SU-DHL-6 (cell line): Measurements from ENCODE around the gene OXER1.
A peak's percentile ranks its signal among the peaks of the same experiment; 100 is the strongest.

Experiments
- H2AFZ ChIP-seq: fragments of 200-600 bp; sonication (generic); 2 replicates; pipeline ENCODE4 v1.6.1; 2014; ENCODE audit warnings: low read depth, mild to moderate bottlenecking, moderate library complexity, mixed read lengths, antibody characterized with exemption, low read length; ENCODE audit not compliant: severe bottlenecking
- H3F3A ChIP-seq: fragments of 200-600 bp; shearing (Covaris generic); 2 replicates; pipeline ENCODE4 v1.6.0; 2016; ENCODE audit warnings: antibody characterized with exemption, mild to moderate bottlenecking; ENCODE audit not compliant: insufficient read depth
- H3K27ac ChIP-seq: fragments of 200-600 bp; sonication (generic); 2 replicates; pipeline ENCODE4 v1.5.1; 2016; ENCODE audit warnings: low read depth, mild to moderate bottlenecking, low read length, moderate library complexity, mixed read lengths
- H3K27me3 ChIP-seq: fragments of 200-600 bp; sonication (generic), shearing (Covaris generic); 2 replicates; pipeline ENCODE4 v1.6.0; 2014; ENCODE audit warnings: mild to moderate bottlenecking, low read length
- H3K36me3 ChIP-seq: fragments of 200-600 bp; sonication (generic); 2 replicates; pipeline ENCODE4 v1.6.1; 2014; ENCODE audit warnings: mild to moderate bottlenecking, low read length, mixed read lengths
- H3K4me2 ChIP-seq: fragments of 300-600, 200-600 bp; shearing (Covaris generic), sonication (generic); 2 replicates; pipeline ENCODE4 v1.6.0; 2014; ENCODE audit warnings: low read length, low read depth, mild to moderate bottlenecking; ENCODE audit not compliant: poor library complexity, severe bottlenecking
- H3K4me3 ChIP-seq: fragments of 200-600 bp; sonication (generic); 2 replicates; pipeline ENCODE4 v1.5.1; 2014; ENCODE audit warnings: antibody characterized with exemption, low read length, mild to moderate bottlenecking, mixed read lengths; ENCODE audit not compliant: insufficient read depth, poor library complexity, severe bottlenecking
- H3K79me2 ChIP-seq: fragments of 200-600 bp; sonication (generic); 2 replicates; pipeline ENCODE4 v1.6.1; 2014; ENCODE audit warnings: mild to moderate bottlenecking, low read length, moderate library complexity; ENCODE audit not compliant: insufficient read depth
- H3K9ac ChIP-seq: fragments of 200-600 bp; sonication (generic); 2 replicates; pipeline ENCODE4 v1.7.0; 2014; ENCODE audit warnings: mild to moderate bottlenecking, low read length
- H3K9me2 ChIP-seq: fragments of 200-600 bp; sonication (generic); replicated peaks from 2 replicates; pipeline ENCODE4 v1.6.1; 2014; ENCODE audit warnings: low read length; ENCODE audit not compliant: insufficient read depth
- H3K9me3 ChIP-seq: fragments of 200-600 bp; sonication (generic); 2 replicates; pipeline ENCODE4 v1.6.1; 2014; ENCODE audit warnings: low read length, mixed read lengths; ENCODE audit not compliant: insufficient read depth
- H4K20me1 ChIP-seq: fragments of 200-600 bp; sonication (generic); 2 replicates; pipeline ENCODE4 v1.6.1; 2014; ENCODE audit warnings: low read depth, mild to moderate bottlenecking, antibody characterized with exemption, low read length, moderate library complexity, mixed read lengths
- CTCF ChIP-seq: fragments of 200-600 bp; sonication (generic); IDR thresholded peaks from one replicate; pipeline ENCODE4 v1.5.1; 2017; ENCODE audit warnings: antibody characterized with exemption, mild to moderate bottlenecking, low read length, moderate library complexity; ENCODE audit not compliant: insufficient read depth, poor library complexity, severe bottlenecking
- EZH2phosphoT487 ChIP-seq: fragments of 200-600 bp; sonication (generic), shearing (Covaris generic); conservative IDR thresholded peaks from 2 replicates; pipeline ENCODE4 v1.6.1; 2018; ENCODE audit warnings: mild to moderate bottlenecking, antibody characterized with exemption, low read length, moderate library complexity, mixed read lengths

Gene OXER1

DNA sequence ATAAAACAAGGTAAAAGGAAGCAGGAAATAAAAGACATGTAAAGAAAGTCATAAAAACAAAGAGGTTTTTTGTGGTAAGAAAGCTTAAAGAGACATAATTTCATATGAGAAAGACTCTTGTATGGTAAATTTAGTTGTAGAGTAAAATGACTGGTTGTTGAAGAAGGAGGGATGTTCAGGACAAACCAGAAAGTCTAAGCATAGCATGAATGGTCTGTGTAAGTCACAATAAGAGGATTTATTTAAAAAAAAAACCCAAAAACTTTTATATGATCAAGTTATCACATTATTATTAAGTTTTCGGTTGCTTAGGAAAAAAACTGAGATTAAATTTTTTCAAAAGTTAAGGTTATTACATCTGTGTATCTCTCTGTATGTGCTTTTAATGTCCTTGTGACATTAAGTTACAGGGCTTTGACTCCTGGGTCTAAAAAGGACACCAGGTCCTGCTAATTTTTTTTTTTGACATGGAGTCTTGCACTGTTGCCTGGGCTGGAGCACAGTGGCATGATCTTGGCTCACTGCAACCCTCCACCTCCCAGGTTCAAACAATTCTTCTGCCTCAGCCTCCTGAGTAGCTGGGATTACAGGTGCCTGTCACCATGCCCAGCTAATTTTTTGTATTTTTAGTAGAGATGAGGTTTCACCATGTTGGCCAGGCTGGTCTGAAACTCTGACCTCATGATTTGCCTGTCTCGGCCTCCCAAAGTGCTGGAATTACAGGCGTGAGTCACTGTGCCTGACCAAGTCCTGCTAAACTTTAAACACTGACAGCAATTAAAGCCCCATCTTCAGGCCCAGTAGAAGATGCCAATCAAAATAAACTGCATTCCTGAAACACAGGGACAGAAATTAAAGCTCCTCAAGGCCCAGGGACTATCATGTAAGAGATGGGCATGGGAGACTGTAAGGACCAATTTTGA lies 14.2 kb upstream of the OXER1 start:
- no peak for TF ChIP-seq EZH2phosphoT487
- TF ChIP-seq CTCF = no peak
- H3K79me2 ChIP-seq = no peaks in the 10 kb centered on the region
- H3K4me2 ChIP-seq = no peak overlapping the region
- no peak overlapping the region for H3K4me3 ChIP-seq
- no peaks in the 10 kb centered on the region; the same call in 1 of the 2 replicates for H3F3A ChIP-seq
- H3K27ac ChIP-seq = no peak overlapping the region
- no peaks in the 10 kb centered on the region for H3K9me2 ChIP-seq
- H2AFZ ChIP-seq = no peak overlapping the region
- no peaks in the 10 kb centered on the region for H4K20me1 ChIP-seq
- H3K9me3 ChIP-seq = peaks cover 5% of the 10 kb centered on the region; the same call in 1 of the 2 replicates
- no peaks in the 10 kb centered on the region for H3K36me3 ChIP-seq
- no peak overlapping the region for H3K9ac ChIP-seq
- no peaks in the 10 kb centered on the region for H3K27me3 ChIP-seq

DNA sequence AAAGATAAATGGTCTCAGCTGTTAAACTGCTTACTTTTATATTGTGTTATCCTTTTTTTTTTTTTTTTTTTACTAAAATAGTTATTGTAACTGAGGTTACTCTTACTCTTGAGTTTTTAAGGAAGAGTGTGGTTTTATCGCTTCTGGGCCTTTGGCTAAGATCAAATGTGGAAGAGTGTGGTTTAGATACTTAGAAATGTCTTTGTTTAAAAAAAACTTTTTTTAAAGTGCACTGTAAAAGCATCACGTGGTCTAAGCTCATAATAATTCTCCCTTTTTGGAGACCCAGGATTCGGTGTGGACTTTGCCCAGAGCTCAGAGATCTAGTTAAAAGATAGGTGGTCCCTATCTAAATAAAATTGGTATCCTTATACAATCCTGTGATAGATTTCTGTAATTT lies 11.9 kb upstream of the OXER1 start:
- Histone ChIP-seq H3K9me2 (no peaks in the 10 kb centered on the region), H3K4me3 (no peak overlapping the region), H3K27ac (peak overlapping the region; percentile 55), H2AFZ (no peak overlapping the region), H3K36me3 (no peaks in the 10 kb centered on the region), H3K9ac (no peak overlapping the region), H3K4me2 (peak overlapping the region; percentile 29), H3F3A (no peaks in the 10 kb centered on the region; the same call in 1 of the 2 replicates), H4K20me1 (no peaks in the 10 kb centered on the region), H3K27me3 (no peaks in the 10 kb centered on the region), H3K9me3 (peaks cover 5% of the 10 kb centered on the region; the same call in 1 of the 2 replicates), H3K79me2 (no peaks in the 10 kb centered on the region)
- TF ChIP-seq EZH2phosphoT487 (no peak), CTCF (no peak)

GRCh38 chr2:42775186-42775585 lies 11.3 kb upstream of the OXER1 start:
- Histone ChIP-seq H4K20me1 (no peaks in the 10 kb centered on the region), H3K4me3 (no peak overlapping the region), H3K9me2 (no peaks in the 10 kb centered on the region), H3K4me2 (peak overlapping the region; percentile 29), H3K36me3 (no peaks in the 10 kb centered on the region), H2AFZ (no peak overlapping the region), H3K79me2 (no peaks in the 10 kb centered on the region), H3F3A (no peaks in the 10 kb centered on the region; the same call in 1 of the 2 replicates), H3K27ac (peak overlapping the region; percentile 55), H3K9me3 (peaks cover 5% of the 10 kb centered on the region; the same call in 1 of the 2 replicates), H3K9ac (no peak overlapping the region), H3K27me3 (no peaks in the 10 kb centered on the region)
- no peak for TF ChIP-seq CTCF
- no peak for TF ChIP-seq EZH2phosphoT487
